K562 (cell line): Measurements from ENCODE around the gene BLOC1S4. TPM values are rescaled to one million over a fixed set of nuclear protein-coding genes. Genes with fewer than 3 reads are reported as not detected.

Experiments used
- CBFA2T2 ChIP-seq: fragments of 450-650 bp; conservative IDR thresholded peaks from 2 replicates; pipeline ENCODE4 v1.6.1; 2017; ENCODE audit warnings: mild to moderate bottlenecking
- FOXK1 ChIP-seq: sonication (generic); formaldehyde crosslinking; IDR thresholded peaks from 2 replicates; pipeline ENCODE4 v1.8.0; 2022; ENCODE audit warnings: missing genetic modification reagents, mild to moderate bottlenecking, borderline replicate concordance
- GATA2 ChIP-seq: sonication (generic); formaldehyde crosslinking; IDR thresholded peaks from 2 replicates; pipeline ENCODE4 v1.4.0; 2020; ENCODE audit warnings: mild to moderate bottlenecking, missing genetic modification reagents
- GTF2A2 ChIP-seq: IDR thresholded peaks from 2 replicates; pipeline ENCODE4 v1.6.1; 2016; ENCODE audit warnings: mild to moderate bottlenecking, missing genetic modification characterization, missing compliant biosample characterization
- GTF2E2 ChIP-seq: fragments of 200-800 bp; sonication (Bioruptor generic); IDR thresholded peaks from 2 replicates; pipeline ENCODE4 v1.6.1; 2016; ENCODE audit warnings: missing genetic modification characterization, missing compliant biosample characterization
- HMGXB4 ChIP-seq: sonication (generic); formaldehyde crosslinking; IDR thresholded peaks from 2 replicates; pipeline ENCODE4 v1.8.1; 2023; ENCODE audit warnings: mild to moderate bottlenecking, missing genetic modification reagents
- SMAD2 ChIP-seq: fragments of 150-350 bp; IDR thresholded peaks from 2 replicates; pipeline ENCODE4 v1.6.1; 2014; ENCODE audit warnings: low read depth, mild to moderate bottlenecking, low read length
- SOX6 ChIP-seq: fragments of 450-650 bp; IDR thresholded peaks from 2 replicates; pipeline ENCODE4 v1.6.1; 2014; ENCODE audit warnings: mild to moderate bottlenecking
- SP1 ChIP-seq: sonication (generic); formaldehyde crosslinking; IDR thresholded peaks from 2 replicates; pipeline ENCODE4 v1.8.1; 2022; ENCODE audit warnings: mild to moderate bottlenecking, missing genetic modification reagents
- SPI1 ChIP-seq: IDR thresholded peaks from 2 replicates; pipeline ENCODE4 v1.6.1; 2011; ENCODE audit warnings: low read depth, low read length, control low read depth, borderline replicate concordance
- TEAD1 ChIP-seq, 2 experiments: fragments of 450-650 bp in 1 of 2; sonication (generic) in 1 of 2; formaldehyde crosslinking; IDR thresholded peaks; 2 replicates each; pipeline versions ENCODE4 v1.4.0 to v1.8.0; 2020 to 2022; ENCODE audit warnings: mild to moderate bottlenecking in 2 of 2, missing genetic modification reagents in 1 of 2
- ZEB2 ChIP-seq: fragments of 450-650 bp; IDR thresholded peaks from 2 replicates; pipeline ENCODE4 v1.6.1; 2016
- ZNF639 ChIP-seq, 2 experiments: fragments of 200-800 bp in 1 of 2; sonication (Bioruptor generic) in 1 of 2; sonication (generic) in 1 of 2; formaldehyde crosslinking in 1 of 2; IDR thresholded peaks in 1 of 2; conservative IDR thresholded peaks in 1 of 2; 2 replicates each; pipeline versions ENCODE4 v1.5.0 to v1.6.1; 2016 to 2020; ENCODE audit warnings: missing compliant biosample characterization in 1 of 2, missing genetic modification characterization in 1 of 2, missing genetic modification reagents in 1 of 2
- ZNF76 ChIP-seq: fragments of 250-450 bp; sonication (Bioruptor Pico); IDR thresholded peaks from 2 replicates; pipeline ENCODE4 v1.4.0; 2020; ENCODE audit warnings: mild to moderate bottlenecking, moderate library complexity, borderline replicate concordance
- polyA plus RNA-seq, 8 experiments: library from polyadenylated mRNA; depleted of rRNA in 4 of 8; stranded (reverse) in 5 of 8; unstranded in 3 of 8; fragments of >200 nt; fragmentation: Nextera tagmentation in 2 of 8; fragmentation: Illumina TruSeq in 1 of 8; extraction: Ambion mirVana in 2 of 8; extraction: Trizol in 1 of 8; gene quantifications; 2 replicates each; pipeline versions ENCODE4 v1.2.1 to v1.2.3, GENCODE V29; 2011 to 2014; ENCODE audit warnings: inconsistent platforms in 1 of 8, missing spikeins in 1 of 8
- total RNA-seq, 7 experiments: library from RNA; depleted of rRNA in 6 of 7; stranded (reverse); fragments of >200 nt in 6 of 7; fragmentation: Illumina TruSeq in 2 of 7; extraction: Trizol in 2 of 7; gene quantifications; 2 replicates each; pipeline versions ENCODE4 v1.2.1 to v1.2.3, GENCODE V29; 2011 to 2021; ENCODE audit warnings: low replicate concordance in 1 of 7
- TF ChIP-seq, protein P1 (sequence below): sonication (generic); formaldehyde crosslinking; IDR thresholded peaks from 2 replicates; pipeline ENCODE4 v1.8.0; 2022; ENCODE audit warnings: missing genetic modification reagents, mild to moderate bottlenecking, moderate library complexity, borderline replicate concordance
- TF ChIP-seq, protein P2 (sequence below): sonication (generic); formaldehyde crosslinking; IDR thresholded peaks from 2 replicates; pipeline ENCODE4 v1.8.0; 2022; ENCODE audit warnings: mild to moderate bottlenecking, missing genetic modification reagents, borderline replicate concordance
- TF ChIP-seq, protein P3 (sequence below): sonication (generic); formaldehyde crosslinking; IDR thresholded peaks from 2 replicates; pipeline ENCODE4 v1.9.0; 2022; ENCODE audit warnings: mild to moderate bottlenecking, missing genetic modification reagents
- TF ChIP-seq, protein P4 (sequence below): IDR thresholded peaks from 3 replicates; pipeline ENCODE4 v1.6.1; 2011; ENCODE audit warnings: borderline replicate concordance, mild to moderate bottlenecking; ENCODE audit not compliant: insufficient read length, insufficient read depth

The BLOC1S4 gene
- total and polyA plus RNA-seq, 9 of the 15 experiments (the other 6 are each of a cell fraction or from before 2014, with no cell fraction given), result 3.1 to 31.6 (median 11.2) TPM

DNA sequence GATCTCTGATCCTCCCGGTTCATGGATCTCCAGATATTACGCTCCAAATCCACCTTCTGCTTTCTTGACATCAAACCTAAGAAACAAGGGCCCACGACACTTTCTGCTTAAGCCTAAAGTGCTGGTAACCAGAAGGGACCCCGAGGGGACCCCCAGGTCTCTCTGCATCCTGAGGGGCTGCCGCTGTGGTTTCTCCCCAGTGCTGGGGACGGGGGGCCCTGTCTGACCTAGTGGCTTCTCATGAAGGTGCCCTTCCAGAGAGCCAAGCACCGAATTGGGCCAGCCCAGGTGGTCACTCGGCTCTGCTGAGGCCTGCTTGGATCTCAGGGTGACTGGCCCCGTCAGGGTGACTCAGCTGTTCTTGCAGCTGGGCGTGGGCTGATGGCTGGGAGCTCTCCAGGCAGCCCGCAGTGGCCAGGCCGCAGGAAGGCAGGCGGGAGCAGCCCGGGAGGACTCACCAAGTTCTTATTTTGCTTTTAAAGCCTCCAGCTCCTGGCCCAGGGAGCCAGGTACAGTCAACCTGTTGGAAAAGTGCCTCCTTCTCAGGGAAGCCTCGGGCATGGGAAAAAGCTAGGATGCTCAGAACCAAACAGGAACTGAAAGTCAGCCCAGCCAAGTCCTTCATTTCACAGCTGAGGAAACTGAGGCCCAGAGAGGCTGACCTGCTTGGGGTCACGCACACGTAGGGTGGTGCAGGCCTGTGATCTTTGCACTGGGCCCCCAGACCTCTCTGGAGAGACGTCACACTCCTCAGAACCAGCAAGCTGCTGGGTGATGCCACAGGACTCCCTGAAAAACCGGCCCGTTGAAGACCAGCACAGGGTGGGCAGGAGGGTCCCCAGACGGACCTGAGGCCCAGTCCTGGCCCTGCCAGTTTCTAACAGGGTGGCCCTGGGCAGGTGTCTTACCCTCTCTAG is 16.7 kb downstream of the BLOC1S4 start (continued):
- peak in 1 of 2 experiments; percentile 84; a peak in 2 of 4 replicates for TF ChIP-seq ZNF639 (CRISPR knock-in tag; conservative IDR thresholded peaks at IDR 0.05 in 1 of 2, IDR thresholded peaks at IDR 0.05 in 1 of 2)
- peak; percentile 51; the same call in 1 of the 2 replicates for TF ChIP-seq SP1
- TF ChIP-seq SMAD2, result no peak
- TF ChIP-seq ZNF76 (CRISPR knock-in tag), result peak; percentile 43
- TF ChIP-seq, protein P1, sequence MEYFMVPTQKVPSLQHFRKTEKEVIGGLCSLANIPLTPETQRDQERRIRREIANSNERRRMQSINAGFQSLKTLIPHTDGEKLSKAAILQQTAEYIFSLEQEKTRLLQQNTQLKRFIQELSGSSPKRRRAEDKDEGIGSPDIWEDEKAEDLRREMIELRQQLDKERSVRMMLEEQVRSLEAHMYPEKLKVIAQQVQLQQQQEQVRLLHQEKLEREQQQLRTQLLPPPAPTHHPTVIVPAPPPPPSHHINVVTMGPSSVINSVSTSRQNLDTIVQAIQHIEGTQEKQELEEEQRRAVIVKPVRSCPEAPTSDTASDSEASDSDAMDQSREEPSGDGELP, result peak; percentile 98
- no peak for TF ChIP-seq FOXK1 (CRISPR knock-in tag)
- no peak for TF ChIP-seq GATA2 (CRISPR knock-in tag)
- TF ChIP-seq, protein P2, sequence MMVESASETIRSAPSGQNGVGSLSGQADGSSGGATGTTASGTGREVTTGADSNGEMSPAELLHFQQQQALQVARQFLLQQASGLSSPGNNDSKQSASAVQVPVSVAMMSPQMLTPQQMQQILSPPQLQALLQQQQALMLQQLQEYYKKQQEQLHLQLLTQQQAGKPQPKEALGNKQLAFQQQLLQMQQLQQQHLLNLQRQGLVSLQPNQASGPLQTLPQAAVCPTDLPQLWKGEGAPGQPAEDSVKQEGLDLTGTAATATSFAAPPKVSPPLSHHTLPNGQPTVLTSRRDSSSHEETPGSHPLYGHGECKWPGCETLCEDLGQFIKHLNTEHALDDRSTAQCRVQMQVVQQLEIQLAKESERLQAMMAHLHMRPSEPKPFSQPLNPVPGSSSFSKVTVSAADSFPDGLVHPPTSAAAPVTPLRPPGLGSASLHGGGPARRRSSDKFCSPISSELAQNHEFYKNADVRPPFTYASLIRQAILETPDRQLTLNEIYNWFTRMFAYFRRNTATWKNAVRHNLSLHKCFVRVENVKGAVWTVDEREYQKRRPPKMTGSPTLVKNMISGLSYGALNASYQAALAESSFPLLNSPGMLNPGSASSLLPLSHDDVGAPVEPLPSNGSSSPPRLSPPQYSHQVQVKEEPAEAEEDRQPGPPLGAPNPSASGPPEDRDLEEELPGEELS (CRISPR knock-in tag), result no peak
- TF ChIP-seq SPI1, result 0 out of 2 replicates have a peak, but pooled peaks have one; percentile 4
- TF ChIP-seq ZEB2, result no peak
- TF ChIP-seq GTF2E2, result no peak
- TF ChIP-seq, protein P3, sequence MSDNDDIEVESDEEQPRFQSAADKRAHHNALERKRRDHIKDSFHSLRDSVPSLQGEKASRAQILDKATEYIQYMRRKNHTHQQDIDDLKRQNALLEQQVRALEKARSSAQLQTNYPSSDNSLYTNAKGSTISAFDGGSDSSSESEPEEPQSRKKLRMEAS (CRISPR knock-in tag), result peak; percentile 70
- TF ChIP-seq, protein P4, sequence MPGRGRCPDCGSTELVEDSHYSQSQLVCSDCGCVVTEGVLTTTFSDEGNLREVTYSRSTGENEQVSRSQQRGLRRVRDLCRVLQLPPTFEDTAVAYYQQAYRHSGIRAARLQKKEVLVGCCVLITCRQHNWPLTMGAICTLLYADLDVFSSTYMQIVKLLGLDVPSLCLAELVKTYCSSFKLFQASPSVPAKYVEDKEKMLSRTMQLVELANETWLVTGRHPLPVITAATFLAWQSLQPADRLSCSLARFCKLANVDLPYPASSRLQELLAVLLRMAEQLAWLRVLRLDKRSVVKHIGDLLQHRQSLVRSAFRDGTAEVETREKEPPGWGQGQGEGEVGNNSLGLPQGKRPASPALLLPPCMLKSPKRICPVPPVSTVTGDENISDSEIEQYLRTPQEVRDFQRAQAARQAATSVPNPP, result no peak
- peak; percentile 80 for TF ChIP-seq CBFA2T2
- TF ChIP-seq GTF2A2 (tag), result peak; percentile 35; the same call in 1 of the 2 replicates
- TF ChIP-seq TEAD1 (CRISPR knock-in tag; IDR thresholded peaks at IDR 0.05), result peak in 1 of 2 experiments; percentile 68; a peak in 1 of 4 replicates
- peak; percentile 35; the same call in 1 of the 2 replicates for TF ChIP-seq SOX6
- no peak for TF ChIP-seq HMGXB4 (CRISPR knock-in tag)
